NCI-H128 (cell line): ENCODE results near the gene PDXK.

Experiments
- DNase-seq: peaks from one replicate; lab custom pipeline; 2025; ENCODE audit not compliant: unreplicated experiment; lab: John Stamatoyannopoulos, UW

The PDXK gene

DNA sequence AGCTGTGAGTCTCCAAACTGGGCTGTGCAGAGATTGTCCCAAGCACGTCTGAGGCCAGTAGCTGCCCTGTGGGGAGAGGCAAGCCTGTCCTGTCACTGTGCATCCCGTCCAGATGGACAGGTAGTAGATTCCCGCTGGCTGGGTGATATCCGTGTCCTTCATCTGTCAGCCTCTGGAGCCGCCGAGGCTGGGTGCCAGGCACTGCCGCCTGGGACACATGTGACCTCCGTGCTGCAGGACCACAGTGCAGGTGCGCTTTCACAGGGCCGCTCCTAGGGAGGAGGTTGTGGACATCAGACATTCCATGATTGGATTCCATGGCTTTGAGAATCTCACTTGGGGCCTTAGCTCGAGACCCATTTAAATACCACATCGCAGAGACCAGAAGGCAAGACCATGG is 4.7 kb downstream of the PDXK start:
- DNase-seq: no peak

DNA sequence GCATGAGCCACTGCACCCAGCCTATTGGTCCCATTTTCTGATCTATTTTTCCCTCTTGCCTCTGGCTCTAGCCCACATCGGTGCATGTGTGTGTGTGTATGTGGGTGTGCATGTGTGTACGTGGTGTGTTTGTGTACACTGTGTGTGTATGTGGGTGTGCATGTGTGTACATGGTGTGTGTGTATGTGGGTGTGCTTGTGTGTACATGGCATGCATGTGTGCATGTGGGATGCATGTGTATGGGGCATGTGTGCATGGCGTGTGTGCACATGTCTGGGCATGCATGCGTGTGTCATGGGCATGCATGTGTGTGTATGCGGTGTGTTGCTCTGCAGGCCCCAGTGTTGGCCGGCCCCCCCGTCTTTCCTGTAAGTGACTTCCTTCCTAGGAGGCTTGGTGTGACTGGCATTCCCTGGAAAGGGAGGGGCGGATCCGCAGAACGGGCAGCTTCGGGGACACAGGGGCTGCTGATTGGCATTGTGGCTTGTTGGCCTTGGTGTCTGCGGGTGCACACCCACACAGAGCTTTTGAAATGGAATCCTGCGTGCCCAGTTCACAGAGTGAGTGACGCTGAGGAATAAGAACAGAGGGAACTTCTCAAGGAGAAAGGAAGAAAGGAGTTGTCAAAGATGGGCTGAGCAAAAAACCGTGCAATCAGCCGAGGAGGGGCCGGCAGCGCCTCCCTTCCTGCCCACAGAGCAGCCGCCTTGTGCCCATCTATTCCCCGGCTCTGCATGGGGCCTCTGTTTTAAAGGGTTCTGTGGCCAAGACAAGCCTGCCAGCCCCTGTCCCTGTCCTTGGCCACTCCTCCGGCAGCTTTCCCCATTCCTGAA is 8.0 kb downstream of the PDXK start:
- DNase-seq: no peak

DNA sequence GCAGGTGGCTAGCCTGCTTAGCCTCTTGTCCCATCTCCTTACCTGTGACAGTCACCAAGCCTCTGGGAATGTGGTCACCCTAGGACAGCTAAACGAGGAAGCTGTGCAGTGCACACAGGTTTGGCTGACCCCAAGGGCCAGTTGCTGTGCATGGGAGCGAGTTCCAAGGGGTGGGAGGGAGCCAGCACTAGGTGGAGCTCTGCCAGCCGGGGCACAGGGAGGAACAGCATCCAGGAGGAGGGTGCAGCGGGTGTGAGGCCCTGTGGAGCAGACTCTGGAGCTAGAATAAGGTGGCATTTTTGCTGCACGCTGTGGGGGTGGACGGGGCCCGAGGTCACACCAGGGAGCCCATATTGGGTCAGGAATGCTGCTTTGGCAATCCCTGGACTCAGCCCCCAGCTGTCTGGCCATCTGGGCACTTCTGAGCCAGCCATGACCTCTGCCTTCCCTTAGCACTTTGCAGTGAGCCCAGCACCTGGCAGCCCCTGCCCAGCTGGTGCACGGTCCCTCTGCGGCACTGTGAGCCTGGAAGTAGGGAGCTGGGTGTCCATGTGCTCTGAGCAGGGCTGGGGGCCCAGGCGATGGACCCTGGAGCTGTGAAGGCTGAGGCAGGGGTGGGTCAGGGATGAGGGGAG is 8.7 kb downstream of the PDXK start:
- no peak for DNase-seq

DNA sequence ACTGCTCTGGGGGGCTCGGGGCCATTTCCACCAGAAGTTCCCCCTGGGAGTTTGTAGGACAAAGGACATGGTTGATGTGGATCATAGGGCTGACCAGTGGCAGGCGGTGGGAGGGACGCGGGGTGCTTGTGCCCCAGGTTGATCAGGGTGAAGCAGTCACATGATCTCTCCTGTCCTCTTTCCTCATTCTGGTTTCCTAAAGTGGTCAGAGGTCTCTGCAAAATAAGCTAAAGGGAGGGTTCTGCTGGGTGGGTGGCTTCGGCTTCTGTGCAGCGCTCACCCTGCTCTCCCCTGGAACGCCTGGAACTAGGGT is 9.2 kb downstream of the PDXK start:
- no peak for DNase-seq

DNA sequence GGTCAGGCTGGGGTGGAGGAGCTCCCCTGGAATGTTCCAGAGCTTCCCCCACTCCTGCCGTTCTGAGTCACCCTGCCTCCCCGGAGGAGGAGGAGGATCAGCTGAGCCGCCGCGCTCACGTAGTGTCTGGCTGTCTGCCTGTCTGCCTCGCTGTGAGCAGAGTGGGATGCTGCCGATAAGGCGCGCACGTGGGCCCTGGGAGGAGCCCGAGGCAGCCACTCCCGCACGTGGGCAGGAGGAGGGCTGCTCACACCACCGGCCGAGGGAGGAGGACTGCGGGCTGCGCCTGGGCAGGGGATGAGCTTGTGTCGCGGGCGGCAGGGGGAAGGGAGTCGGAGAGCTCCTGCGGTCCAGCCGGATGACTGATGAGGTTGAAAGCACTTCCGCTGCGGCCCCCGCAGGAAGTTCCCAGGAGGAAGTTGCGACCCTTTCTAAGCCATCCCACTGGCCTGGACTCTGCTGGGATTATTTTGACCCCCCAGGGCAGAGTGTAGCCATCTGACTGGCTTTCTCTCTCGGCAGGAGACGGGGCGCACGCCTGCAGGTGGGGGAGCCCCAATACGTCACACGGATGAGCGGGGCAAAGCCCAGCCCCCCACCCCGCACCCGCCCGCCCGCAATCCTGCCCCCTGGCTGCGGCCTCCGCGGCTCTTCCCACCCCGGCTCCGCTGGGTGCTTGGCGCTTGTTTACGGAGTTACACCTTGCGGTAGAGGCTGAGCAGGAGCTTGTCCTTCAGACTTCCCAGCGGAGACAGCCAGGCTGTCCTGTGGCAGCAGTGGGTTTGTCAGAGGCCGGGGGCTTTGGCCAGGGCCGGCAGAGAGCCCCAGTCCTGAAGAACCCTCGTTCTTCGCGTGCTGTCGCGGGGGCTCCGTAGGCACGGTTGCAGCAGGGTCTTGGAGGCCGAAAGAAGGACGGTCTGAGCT is 9.8 kb downstream of the PDXK start:
- DNase-seq: peak; percentile 35

DNA sequence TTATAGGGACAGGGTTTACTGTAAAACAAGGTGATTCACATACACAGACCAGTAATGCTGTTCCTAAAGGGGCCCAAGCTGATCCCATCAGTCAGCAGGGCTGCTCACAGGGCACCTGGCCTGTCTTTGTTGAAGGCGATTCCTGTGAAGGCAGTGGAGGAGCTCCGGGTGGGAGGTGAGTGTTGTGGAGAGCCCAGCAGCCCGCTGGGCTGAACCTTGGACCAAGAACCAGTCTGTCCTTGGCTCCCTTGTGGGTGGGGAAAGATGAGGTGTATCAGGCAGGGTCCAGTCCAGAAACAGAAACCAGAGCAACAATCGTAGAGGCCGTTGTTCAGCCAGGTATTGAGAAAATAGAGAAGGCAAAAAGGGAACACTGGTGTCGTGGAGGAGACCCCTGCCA is 12.5 kb downstream of the PDXK start:
- DNase-seq: no peak

DNA sequence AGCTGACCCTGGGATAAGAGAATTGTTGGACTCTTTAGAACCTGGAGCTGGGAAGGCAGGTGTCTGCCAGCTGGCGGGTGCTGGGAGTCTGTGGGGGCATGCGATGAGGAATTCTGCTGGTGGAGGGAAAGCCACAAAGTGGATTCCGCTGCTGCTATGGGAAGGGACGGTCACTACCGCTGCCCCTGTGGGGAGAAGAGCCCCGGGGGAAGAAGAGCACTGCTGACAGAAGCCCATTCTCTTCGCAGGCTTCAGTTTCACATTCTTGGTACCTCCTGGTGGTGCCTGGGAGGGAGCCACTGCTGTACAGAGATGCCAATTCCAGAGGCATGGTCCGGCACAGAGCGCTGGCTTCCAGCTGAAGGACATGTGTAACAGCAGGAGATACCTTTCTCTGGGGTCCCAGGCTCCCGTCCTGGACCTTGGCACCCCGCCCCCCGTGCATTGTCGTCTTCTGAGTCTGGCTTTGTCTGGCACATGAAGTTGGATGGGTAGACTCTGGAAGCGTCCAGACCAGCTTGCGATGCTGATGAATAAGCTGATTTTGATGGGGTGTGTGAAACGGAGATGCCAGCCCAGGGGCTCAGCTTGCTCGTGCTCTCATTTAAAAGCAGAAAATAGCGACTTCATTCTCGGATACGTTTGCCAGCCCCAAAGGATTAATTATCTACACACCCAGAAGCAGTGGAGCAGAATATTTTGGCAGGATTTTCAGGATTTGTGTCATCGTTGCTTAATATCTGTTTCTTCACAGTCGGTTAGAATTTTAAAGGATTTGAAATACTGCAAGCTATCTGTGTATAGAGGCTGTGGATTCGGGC is 13.2 kb downstream of the PDXK start:
- DNase-seq: no peak

DNA sequence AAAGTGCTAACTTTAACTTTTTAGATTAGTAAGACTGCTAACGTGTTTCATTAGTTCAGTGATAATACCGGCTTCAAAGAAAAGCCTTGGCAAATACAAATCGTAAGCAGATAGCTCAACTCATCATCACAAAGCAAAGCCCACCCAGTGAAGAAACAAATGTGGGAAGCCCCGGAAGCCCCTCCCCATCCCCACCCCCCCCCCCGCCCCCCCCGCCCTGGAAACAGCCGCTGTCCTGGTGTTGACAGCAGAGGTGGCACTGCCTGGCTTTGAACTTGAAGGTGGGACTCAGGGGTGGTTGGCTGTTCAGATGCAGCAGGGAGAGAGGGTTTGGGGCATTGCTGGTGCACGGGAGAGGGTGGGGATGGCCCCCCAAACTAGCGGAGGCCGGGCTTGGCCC is 14.1 kb downstream of the PDXK start:
- DNase-seq: no peak

DNA sequence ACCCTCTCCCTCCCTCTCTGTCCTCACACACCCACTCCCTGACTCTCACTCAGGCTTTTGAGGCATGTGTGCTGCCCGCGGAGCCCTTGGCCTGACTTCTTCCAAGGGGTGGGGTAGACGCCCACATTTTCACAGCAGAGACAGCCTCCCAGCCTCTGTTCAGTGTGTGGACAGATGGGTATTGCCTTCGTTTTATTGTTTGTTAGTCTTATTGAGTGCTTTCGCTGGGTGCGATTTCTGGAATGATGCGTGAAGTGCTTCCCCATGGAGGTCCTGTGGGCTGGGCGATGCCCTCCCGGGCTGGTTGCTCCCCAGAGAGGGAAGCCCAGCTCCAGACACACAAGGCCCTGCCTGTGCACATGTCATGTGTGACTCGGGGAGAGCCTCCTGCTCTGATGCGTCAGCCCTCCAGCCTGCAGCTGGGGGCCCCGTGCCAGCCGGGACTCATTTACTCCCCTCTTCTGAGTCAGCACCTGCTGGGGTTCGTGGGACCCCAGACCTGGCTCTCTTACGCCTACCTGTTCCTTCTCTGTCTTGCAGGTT is 14.7 kb downstream of the PDXK start:
- DNase-seq: no peak

DNA sequence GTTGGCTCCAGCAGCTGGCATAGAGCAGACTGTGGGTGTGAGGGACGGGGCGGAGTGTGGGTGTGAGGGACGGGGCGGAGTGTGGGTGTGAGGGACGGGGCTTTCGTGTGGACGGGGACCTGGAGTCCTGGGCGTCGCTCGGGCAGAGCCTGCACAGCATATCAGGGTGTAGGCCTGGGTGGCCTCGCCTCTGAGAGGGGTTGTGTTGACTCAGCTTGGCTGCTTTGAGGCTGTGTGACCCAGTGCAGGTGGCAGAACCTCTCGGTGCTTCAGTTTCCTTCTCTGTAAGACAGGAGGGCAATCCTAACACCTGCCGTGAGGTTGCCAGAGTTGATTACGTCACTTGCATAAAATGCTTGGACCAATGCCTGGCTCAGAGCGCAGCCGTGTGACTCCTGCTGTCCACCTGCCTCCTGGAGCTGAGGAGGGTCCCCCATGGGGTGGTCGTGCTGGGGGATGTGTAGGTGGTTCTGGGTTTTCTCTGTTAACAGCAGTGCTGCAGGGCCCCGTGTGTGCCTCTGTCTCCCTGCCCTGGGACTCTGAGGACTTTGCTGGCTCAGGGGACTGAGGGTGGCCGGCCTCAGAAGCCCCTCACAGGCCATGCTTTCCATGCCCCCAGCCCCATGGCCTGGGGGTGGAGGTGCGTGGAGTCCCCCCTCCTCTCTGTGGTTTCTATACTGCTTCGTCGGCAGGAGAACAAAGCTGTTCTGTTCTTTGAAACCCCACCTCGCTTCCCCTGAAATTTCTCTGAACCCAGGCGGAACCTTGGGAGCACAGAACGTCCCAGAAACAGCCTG is 15.4 kb downstream of the PDXK start:
- no peak for DNase-seq

DNA sequence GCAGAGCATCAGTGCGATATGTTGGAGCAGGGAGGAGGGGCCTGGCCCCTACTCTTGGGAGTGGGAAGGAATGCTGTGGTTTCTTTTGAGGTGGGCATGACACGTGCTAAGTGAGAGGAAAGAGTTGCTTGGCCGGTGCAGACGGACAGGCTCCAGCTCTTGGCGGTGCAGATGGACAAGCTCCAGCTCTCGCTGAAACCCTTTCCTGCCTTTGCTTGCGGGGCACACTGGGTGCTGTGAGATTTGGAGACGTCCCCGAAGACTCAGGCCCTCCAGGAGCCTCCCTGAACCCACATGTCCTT is 15.9 kb downstream of the PDXK start:
- no peak for DNase-seq

DNA sequence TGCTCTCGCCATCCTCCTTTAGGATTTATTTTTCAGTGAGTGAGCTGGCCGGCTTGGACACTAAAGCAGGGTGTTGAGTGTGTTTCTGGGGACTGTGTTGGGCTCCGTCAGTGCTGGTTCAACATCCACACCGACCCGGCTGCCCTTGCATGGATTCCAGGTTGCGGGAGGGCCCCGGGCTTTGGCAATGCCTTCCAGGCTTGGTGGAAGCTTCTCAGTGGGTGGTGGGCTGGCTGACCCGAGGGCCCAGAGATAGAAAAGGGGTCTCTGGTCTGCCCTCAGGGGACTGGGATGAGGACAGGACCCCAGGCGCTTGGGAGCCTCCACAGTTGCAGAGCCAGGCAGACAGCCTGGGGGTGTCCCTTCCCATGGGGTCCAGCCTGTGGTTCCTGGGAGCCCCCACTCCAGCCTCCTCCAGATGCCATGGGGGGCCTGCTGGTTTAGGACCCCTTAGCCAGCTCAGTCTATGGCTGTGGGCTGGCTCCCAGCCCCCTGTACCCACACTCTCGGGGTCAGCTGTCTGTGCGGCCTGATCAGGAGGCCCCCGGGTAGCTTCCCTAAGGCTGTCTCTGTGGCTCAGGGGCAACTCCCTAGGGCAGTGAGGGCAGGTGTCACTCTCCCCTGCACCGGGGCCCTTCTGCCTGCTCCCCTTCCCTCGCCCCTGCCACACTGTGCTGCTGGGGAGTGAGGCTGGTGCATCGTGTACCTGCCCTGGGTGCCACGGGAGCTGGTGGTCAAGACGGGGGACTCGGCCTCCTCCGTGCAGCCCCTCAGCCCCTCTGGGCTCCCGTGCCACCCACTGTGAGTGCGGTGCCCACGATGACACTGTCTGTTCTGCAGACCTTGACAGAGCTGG is 16.5 kb downstream of the PDXK start:
- DNase-seq: no peak

DNA sequence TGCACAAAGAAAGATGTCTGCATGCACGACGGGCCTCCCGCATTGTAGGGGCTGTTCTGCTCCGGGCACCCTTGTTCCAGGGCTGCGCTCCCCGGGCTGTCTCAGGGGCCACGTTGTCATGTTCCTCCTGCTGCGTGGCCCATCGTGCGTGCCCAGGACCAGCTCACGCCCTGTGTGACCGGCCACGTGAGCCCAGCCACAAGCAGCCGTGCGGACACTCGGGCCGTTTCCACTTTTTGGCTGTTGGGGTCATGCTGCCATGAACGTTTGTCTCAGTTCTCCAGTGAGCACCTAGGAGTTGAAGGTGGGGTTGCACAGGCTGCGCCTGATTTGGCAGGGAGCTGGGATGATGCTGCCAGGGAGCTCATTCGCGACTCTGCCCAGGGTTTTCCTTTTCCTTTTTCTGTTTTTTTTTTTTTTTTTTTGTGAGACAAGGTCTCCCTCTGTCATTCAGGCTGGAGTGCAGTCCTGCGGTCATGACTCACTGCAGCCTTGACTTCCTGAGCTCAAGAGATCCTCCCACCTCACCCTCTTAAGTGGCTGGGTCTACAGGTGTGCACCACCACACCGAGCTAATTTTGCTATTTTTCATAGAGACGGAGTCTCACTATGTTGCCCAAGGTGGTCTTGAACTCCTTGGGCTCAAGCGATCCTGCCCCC is 17.4 kb downstream of the PDXK start:
- DNase-seq: no peak

DNA sequence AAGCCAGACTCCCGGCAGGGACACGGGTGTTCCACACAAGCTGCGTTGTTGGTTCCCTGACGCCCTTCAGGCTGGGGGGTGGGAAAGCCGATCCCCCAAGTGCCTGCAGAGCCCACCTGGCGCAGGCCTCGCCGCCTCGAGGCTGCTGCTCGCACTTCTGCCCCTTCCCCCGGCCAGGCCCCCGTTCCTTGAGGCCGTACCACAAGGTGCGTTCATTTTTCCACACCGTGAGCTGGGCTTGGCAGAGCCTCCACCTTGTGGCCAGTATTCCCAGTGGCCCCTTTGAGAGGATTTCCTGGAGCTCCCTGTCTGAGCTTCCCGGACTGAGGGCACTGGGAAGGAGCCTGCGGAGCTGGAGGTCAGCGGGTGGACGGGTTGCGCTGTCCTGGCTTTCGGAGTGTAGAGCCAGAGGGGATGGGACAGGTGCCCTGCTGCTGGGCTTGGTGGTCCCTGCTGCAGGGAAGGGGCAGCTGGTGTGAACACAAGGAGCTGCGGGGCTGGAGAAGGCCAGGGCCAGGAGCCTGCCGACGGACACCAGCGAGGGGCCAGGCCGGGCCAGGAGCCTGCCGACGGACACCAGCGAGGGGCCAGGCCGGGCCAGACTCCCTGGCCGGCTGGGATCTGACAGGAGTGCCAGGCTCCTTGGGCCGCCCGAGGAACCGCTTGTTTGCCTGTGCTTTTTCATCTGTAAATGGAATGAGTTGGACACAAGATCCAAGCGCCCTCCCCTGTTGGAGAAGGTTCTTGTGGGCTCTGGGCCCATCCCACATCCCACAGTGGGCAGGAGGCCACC is 18.4 kb downstream of the PDXK start:
- DNase-seq: no peak

DNA sequence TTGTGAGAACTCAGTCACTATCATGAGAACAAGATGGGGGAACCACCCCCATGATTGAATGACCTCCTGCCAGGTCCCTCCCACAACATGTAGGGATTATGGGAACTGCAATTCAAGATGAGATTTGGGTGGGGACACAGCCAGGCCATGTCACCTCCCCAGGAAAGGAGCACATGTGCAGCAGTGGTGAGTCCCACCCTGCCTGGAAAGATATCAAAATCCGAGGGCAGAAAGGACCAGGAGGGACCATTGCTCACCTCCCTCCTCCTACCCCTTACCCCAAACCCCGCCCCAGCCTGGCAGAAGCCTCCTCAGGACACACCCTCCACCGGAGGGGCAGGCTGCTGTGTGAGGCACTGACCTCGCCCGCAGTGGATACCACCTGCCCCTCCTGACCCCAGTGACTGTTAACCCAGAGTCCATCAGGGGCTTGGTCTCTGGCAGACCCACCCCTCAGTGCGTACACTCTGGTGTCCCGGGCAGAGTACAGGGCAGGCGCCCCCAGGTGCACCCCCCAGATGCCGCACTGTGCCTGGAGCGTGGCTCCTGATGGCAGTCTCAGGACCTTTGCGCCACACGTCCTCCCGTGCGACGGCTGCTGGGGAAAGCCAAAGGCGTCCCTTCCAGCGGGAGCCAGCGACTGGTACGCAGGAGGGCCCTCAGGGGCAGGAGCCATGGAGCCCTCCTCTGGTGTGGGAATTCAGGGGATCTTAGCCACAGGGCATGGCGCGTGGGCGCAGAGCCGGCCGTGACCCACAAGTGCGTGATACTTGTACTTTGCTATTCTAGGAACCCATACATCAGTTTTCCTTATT is 20.9 kb downstream of the PDXK start:
- DNase-seq: no peak

DNA sequence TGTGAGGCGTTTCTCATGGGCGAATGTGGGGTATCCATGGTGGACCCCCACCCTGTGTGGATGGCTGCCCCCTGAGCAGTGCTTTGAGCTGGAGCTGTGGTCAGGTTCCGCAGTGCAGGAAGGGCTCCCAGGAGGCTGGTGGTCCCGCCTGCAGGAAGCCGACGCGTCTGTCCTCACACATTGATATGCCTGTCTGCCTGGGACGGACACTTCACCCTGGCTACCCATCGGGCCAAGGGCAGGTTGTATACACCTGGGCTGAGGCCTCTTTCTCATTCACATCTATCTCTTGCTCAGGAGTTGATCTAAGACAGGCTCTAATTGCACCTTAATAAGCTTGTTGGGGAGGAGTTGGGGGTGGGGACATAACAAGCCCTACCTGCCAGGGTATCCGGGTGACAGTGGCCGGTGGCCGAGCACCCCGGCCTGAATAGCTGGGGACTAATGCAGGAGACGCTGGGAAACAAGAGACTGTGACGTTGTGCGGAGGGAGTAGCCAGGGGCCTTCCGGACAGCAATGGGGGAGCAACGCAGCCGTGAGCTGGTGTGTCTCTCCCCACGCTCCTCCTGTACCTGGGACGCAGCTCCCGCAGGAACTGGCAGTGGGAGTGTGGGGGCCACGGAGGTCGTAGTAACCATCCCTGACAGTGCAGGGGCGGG is 21.7 kb downstream of the PDXK start:
- no peak for DNase-seq
